Measurements from ENCODE around the gene ZNF174. TPM values are rescaled to one million over a fixed set of nuclear protein-coding genes. Genes with fewer than 3 reads are reported as not detected.

The ZNF174 gene
- 10 to 100 TPM; 12.3 to 16.4 (median 13.4) TPM for total RNA-seq

GRCh38 chr16:3400779-3401688, at the start of gene ZNF174, which contains the start of gene ZSCAN32:
Gene ZNF174, plus strand, starts transcription at chr16:3401215. Its CDS starts 790 bp downstream, at chr16:3402005.
Gene ZSCAN32, minus strand, starts transcription at chr16:3401004. Its CDS starts 3,447 bp downstream, at chr16:3397557.
- 0% methylated on average over 42 to 82 of the region's 95 CpGs for WGBS, 2 donors
- intact Hi-C loops (cut with DNase I; ENCODE audit: low total_unique reads) = loop anchor here (10.0 kb wide), 1 partner anchor 96 kb away; the partner anchor contains the start of genes TIGD7 and ZNF75A
- peak; percentile 99 for DNase-seq (ENCODE audit: low spot score in 2 of 2)
- peak in 1 of 2 donors; percentile 12 for TF ChIP-seq POLR2A (IDR thresholded peaks at IDR 0.05)
- TF ChIP-seq CTCF (IDR thresholded peaks at IDR 0.05) = no peak
- H3K4me3 ChIP-seq (ENCODE audit: low read depth, poor library complexity, severe bottlenecking) = peak within 1 kb of the TSS; percentile 82

DNA sequence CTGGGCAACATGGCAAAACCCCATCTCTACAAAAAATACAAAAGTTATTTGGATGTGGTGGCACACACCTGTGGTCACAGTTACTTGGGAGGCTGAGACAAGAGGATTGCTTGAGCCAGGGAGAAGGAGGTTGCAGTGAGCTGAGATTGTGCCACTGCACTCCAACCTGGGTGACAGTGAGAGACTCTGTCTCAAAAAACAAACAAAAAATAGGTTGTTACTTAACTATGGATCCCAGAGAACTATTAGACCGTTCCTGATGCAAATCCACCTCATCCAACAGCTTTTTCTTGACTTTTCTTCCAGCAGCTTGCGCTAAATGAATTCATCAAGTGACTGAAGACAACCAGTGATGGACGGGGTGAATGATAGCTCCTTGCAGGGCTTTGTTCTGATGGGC, 45.4 kb upstream of the ZNF174 start, which contains the start of gene OR2C1:
Gene OR2C1 (plus strand): TSS at position 301 of the 400 bp plus-strand sequence. CDS start 52 bp downstream, at position 353.
- TF ChIP-seq POLR2A (IDR thresholded peaks at IDR 0.05) = no peak
- TF ChIP-seq CTCF (IDR thresholded peaks at IDR 0.05) = no peak
- no peak for DNase-seq (ENCODE audit: low spot score in 2 of 2)
- no peak within 1 kb of the TSS for H3K4me3 ChIP-seq (ENCODE audit: low read depth, poor library complexity, severe bottlenecking)
- intact Hi-C loops (cut with DNase I; ENCODE audit: low total_unique reads) = no loop called here
- WGBS, 2 donors = 73 to 77% methylated on average over 3 of the region's 3 CpGs

- no peak for TF ChIP-seq POLR2A (IDR thresholded peaks at IDR 0.05)
- TF ChIP-seq CTCF (IDR thresholded peaks at IDR 0.05) = no peak
- 81 to 85% methylated on average over 10 of the region's 10 CpGs for WGBS, 2 donors
- DNase-seq (ENCODE audit: low spot score in 2 of 2) = peak in 1 of 2 donors; percentile 21
- H3K4me3 ChIP-seq (ENCODE audit: low read depth, poor library complexity, severe bottlenecking) = no peak overlapping the region
- intact Hi-C loops (cut with DNase I; ENCODE audit: low total_unique reads) = no loop called here
These were observed 44.9 kb upstream of the ZNF174 start for GRCh38 chr16:3356118-3356517.

DNA sequence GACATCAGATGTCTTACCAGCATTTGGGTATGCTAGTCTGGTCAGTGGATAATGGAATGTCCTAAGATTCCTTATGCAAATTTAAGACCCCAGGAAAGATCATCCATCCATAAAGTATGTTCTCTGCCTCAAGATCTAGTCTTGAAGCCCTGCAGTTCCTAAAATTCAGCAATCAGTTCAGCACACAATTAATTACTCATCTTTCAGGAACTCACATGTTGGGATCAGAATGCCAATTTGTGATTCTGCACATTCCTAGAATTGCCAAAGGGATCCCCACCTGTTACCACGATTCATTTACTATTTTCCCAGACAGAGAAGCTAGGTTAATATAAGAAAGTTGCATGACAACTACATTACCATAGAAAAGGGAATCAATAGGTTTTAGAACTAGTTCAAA, 42.1 kb upstream of the ZNF174 start:
- 0% methylated on average over 1 of the region's 1 CpG for WGBS, 2 donors
- H3K4me3 ChIP-seq (ENCODE audit: low read depth, poor library complexity, severe bottlenecking) = no peak overlapping the region
- intact Hi-C loops (cut with DNase I; ENCODE audit: low total_unique reads) = no loop called here

GRCh38 chr16:3362931-3363330, 38.1 kb upstream of the ZNF174 start:
- intact Hi-C loops (cut with DNase I; ENCODE audit: low total_unique reads) = no loop called here
- no peak overlapping the region for H3K4me3 ChIP-seq (ENCODE audit: low read depth, poor library complexity, severe bottlenecking)
- no peak for TF ChIP-seq CTCF (IDR thresholded peaks at IDR 0.05)
- no peak for TF ChIP-seq POLR2A (IDR thresholded peaks at IDR 0.05)
- DNase-seq (ENCODE audit: low spot score in 2 of 2) = no peak

More for the DNA sequence above, 42.1 kb upstream of the ZNF174 start:
- TF ChIP-seq CTCF (IDR thresholded peaks at IDR 0.05) = no peak
- TF ChIP-seq POLR2A (IDR thresholded peaks at IDR 0.05) = no peak
- no peak for DNase-seq (ENCODE audit: low spot score in 2 of 2)

All from lower leg skin (tissue), 4 donors.